Ecto neural progenitor cell (in vitro differentiated cells): ENCODE data around the gene CLTRN.
"Not testable (repeated sequence)": the region's sequence is repeated elsewhere in the genome, so short reads cannot be mapped to it uniquely, and the experiment has no call there.

Experiments
- DNase-seq: peaks from one replicate; pipeline ENCODE4 v3.0.0-alpha.2; 2018; ENCODE audit warnings: low spot score

The CLTRN gene

GRCh38 chrX:15647510-15647909 is 17.1 kb downstream of the CLTRN start:
- not testable (repeated sequence) for DNase-seq

DNA sequence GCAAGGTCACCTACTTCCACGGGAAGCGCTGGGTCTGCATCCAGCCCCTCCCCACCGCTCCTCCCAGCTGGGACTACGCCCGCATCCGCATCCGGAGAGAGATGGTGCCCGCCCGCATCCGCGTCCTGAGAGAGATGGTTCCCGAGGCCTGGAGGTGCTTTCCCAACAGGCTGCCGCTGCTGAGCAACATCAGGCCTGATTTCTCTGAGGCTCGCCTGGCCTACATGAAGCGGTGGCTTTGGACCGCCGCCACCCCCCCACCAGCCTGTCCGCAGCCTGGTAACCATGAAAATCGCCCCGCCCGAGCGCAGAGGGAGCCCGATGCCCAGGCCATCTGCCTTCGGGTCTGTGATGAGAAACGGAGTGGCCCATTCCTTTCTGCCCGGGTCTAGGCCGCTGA is 18.1 kb downstream of the CLTRN start:
- DNase-seq, result no peak

DNA sequence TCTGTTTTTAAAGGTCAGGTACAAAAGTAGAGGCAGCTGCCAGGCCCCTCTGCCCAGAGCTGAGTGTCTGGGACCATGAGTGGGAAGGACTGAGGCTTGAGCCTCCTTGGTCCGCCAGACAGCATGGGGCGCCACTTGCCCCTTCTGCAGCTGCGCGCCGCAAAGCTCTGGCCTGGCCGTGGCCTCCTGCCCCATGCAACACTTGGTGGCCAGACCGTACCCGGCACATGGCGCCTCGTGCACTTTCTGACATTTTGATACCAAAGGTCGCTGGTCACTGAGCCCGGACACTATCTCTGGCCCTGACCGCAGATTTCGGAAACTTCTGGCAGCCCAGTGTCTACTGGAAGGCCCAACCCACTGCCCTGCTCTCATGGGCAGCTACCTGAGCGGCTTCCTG is 18.6 kb downstream of the CLTRN start:
- no peak for DNase-seq

- no peak for DNase-seq
Measured at GRCh38 chrX:15645266-15645665, 19.3 kb downstream of the CLTRN start.

DNA sequence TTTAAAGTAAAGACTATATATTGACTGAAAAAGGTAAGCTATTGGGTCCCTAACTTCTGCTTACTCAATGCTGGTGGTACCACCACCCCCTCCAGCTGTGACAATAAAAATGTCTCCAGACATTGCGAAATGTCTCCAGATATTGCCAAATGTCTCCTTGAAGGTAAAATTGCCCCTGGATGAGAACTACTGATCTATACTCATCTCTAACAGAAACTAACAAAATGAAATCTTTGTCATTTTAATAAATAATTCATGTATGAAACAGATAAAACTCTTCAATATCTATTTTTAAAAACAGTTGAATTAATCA is 20.1 kb downstream of the CLTRN start:
- DNase-seq, result no peak

DNA sequence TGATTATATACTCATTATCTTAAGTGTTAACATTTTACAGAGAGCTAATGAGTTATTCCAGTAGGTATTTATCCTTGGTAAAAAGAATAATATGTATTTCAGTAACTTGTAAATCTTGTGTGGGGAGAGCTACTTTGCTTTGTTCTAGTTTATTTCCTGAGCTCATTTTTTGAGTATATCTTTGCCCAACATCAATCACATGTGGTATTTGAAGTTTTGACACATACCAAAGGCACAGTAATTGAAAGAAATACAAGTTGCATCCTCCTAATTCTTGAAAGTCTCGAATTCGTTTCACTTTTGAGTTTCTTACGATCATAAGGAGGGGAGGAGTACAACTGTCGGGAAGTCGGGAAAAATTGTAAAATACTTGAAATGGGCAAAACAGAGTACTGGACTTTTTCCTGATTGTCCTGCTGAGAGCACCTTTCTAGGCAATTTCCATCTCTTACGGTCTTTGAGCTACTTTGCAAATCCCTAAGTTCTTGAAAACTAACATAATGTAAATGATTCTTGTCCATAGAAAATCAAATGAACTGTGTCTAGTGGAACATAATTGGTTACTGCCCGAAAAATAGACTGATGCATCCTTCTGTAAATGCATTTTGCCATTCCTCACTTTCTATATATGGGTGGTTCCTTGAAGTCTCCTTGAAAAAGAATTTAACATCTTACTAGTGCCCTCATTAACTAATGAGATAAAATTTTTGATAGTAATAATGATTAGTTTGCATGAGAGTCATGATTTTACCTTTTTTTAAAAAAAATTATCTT is 20.6 kb downstream of the CLTRN start:
- no peak for DNase-seq

DNA sequence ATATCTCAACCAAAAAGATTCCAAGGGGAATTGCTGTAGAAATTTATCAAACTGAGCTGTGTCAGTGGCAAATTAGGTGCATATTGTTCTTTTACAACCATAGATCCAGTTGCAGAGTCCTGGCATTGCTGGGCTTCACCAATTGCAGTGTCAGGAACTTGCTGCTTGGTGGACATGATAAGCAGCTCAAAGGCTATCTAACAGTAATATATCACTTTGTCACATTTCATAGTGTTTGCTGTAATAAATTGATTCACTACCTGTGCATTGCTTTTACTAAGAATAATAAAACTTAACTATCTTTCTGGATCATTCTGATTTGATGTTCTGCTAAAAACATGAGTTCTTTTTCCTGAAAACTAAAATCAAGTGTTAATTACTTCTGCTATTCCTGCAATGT is 33.0 kb downstream of the CLTRN start:
- no peak for DNase-seq

DNA sequence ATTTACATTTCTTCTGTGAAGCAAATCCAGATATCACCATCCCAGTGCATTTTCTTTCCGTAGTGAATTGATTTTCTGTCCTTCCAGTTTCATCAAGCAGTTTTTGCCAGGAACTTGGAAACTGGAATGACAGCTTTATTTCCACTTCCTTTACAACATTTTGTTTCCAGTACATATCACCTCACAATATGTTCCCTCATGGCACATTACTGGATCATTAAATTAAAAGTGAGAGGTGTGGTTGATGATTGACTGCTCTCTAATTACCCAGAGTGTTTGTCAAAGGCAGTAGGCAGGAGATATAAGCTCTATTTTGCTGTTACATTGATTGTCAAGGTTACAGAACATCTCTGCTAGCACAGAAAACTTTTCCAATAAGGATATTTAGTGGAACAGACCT is 41.6 kb downstream of the CLTRN start:
- DNase-seq, result no peak

DNA sequence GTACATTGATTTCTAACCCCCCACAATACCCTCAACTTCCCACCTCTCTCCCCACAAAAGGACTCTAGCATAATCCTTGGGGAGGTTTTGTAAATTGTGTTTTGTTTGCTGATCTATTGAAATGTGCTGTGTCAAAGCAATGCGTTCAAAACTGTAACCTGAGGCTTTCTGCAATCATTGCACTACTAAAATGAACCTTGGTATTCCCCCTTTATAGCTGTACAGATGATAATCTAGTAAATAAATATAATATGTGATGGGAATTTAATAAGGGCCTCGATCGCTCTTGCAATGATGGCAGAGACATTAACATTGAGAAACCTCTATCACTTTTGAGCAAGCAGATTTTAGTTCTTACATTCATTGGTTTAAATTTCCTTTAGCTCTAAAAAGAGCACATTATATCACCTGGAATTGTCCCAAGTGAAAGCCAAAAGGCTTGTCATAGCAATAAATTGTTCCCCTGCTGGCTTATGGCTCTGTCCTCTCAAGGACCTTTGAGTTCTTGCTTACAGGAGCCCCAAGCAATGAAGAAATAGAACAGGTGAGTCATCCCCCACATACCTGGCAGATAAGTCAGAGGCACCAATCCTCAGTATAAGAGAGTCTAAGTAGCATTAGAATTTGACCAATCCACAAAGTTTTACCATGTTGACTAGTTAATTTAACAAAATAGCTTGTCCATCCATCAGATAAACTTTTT is 45.4 kb downstream of the CLTRN start:
- no peak for DNase-seq

DNA sequence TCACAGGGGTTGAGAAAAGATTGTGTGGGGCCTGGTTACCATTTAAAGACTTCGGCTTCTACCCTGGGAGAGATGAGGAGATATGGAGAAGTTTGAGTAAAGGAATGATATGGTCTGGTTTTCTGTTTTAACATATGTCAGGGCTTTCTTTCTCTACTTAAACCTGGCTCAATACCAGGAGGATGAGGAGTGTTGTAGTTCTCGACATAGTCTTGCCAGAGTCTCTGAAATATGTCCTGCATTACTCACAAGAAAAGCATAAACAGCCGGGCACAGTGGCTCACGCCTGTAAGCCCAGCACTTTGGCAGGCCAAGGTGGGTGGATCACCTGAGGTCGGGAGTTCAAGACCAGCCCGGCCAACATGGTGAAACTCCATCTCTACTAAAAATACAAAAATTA is 47.5 kb downstream of the CLTRN start:
- DNase-seq, result no peak

DNA sequence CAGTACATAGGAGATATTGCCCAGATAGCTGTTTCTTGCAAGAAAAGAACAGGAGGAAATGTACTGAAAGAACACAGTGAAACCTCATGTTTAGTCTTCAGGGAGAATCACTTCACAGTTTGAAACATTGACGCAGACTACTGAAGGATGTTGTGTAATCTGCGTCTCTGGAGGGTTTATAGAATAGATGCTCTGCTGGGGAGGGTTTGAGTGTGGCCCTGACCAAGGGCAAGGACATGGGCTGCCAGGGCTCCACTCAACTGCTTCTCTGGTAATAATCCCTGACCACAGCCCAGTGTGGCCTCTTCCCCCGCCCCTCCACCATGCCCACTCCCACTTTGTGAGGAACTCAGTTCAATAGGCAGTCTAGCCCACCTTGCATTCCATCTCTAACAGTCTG is 48.1 kb downstream of the CLTRN start:
- no peak for DNase-seq

DNA sequence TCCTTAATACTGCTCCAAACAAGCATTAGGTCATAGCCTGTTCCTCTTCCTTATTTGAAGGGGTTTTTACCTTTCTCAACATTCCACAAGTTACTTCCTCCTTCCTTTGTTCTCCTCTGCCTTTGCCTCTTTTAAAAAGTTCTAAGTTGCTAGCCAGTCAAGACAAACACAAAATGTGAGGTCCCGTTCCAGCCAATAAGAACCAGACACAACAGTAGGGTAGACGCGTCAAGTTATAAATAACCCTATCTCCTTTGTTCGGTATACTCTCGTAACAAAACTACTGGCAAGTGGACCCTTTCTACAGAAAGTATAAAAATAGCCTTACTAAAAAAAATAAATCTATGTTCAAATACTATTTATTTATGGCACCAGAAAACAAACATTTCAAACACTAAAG is 57.5 kb downstream of the CLTRN start:
- DNase-seq, result no peak

- no peak for DNase-seq
Measured at GRCh38 chrX:15606136-15606535, 58.5 kb downstream of the CLTRN start.

- no peak for DNase-seq
Measured at GRCh38 chrX:15605226-15605625, 59.4 kb downstream of the CLTRN start.

DNA sequence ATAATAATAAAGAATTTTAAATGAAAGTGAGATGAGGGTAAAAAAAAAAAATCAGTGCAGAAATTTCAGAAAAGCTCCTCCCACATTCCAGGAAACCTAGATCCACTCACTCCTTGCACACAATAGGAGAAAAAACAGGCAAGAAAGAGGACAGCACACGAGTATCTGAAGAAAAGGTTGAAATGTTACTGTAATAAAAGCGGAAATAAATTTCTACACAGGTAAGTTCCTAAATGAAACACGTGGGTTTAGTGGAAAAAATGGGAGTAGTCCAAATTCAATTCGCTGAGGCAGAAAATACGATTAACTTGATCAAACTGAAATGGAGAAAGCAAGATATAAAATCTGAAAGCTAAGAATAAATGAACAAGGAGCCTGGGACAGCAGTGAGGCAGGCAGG is 61.8 kb downstream of the CLTRN start:
- no peak for DNase-seq

DNA sequence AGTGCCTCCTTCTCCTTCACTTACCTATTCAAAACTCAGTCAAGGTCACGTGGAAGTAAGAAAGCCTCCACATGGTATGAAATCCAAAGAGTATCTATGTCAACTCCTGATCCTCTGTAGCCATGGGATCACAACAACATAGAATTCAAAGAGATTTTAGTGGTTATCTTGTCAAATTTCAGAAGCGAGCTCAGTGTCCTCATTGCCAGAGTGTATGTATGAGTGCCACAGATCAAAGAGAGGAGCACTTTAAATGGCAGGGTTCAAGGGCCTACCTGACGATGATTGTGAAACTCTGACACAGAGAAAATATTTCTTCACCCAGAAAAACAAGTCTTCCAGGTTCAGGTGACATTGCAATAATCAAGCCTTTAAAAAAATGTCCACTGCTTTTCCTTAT is 62.7 kb downstream of the CLTRN start:
- DNase-seq, result no peak

- DNase-seq, result no peak
Measured at GRCh38 chrX:15600745-15601144, 63.9 kb downstream of the CLTRN start, which contains the start of gene ACE2. Gene ACE2, minus strand, starts transcription at chrX:15600960. Its CDS starts 49 bp downstream, at chrX:15600911.

DNA sequence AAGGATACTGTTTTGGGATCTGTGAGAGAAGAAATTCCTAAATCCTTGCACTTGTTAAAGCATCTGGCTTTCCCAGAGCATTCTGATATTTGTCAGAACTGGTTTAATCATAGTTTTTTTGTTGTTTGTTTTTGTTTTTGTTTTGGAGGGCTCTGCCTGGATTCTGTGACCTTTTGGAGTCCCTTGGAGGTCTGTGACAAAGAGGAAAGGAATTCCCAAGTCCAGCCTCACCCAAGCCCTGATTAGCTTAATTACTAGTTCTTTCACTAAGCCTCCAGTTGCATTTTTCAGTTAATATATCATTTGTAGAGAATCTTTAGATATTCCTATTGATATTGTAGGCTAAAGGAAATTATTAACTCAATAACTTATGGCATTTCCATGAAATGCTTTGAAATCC is 64.6 kb downstream of the CLTRN start:
- DNase-seq, result no peak

- no peak for DNase-seq
Measured at GRCh38 chrX:15599461-15599860, 65.1 kb downstream of the CLTRN start.

DNA sequence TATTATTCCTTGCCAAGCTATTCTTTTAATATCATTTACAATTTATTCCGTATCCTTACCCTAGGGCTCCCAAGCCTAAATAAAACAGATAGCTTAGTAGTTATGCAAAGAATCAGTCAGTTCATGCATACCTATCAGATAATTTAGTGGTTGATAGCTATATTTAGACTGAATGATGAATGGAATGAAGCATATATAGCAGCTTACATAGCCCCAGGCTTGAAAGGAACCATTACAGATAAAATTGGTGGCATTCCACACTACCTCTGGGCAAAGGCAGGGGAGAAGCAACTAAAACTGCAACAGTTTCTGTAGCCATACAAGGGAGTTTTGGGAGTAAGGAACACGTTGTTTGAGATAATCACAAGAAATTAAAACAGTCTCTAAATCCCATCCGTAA is 66.6 kb downstream of the CLTRN start:
- DNase-seq, result no peak

- DNase-seq, result no peak
Measured at GRCh38 chrX:15594371-15594770, 70.2 kb downstream of the CLTRN start.

DNA sequence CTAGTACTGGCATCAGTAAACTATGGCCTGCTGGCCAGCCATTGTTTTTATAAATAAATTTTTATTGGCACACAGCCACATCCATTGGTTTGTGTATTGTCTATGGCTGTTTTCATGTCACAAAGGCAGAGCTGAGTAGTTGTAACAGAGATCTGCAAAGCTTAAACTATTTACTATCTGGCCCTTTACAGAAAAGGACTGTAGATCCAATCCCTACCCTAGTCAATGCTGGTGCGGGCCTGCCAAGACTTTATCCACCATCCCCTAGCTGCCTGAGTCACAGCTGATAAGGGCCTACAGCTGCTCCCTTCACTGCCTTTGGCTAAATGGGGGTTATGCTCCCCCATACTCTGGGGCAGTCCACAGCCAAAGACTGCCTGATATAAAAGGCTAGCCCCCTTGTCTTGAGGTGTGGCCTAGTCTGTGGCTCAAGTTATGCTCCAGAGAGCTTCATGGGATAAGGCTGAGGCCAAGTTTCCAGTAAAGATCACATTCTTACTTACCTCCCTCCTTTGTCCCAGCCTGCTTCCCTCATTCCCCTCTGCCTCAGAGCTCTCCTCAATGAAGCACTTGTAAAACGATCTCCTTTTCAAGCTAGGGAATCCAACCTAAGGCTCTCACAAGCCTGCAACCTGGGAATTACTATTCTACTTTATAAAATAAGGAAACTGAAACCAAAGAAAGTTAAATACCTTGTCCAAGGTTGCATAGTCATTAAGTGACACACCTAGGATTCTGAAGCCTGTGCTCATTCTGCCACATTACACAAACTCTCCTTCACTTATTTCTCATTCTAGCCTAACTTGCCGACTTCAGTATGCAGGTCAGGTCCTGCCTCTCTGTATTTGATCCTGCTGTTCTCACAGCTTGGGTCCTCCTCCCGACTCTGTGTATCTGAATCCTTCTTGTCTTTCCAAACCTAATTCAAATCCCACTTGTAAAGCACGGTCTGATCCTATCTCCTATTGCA is 84.5 kb downstream of the CLTRN start:
- DNase-seq, result no peak
